ENCODE results near the gene TEX10. TPM values are rescaled to one million over a fixed set of nuclear protein-coding genes. Genes with fewer than 3 reads are reported as not detected.
"Not testable (repeated sequence)": the region's sequence is repeated elsewhere in the genome, so short reads cannot be mapped to it uniquely, and the experiment has no call there.

TEX10 gene
- total and polyA plus RNA-seq, 3 donors from 2014 or later: 45.3 to 47.4 (median 45.7) TPM

GRCh38 chr9:100340224-100340623, 12.5 kb downstream of the TEX10 start:
- DNase-seq: no peak
- no peak overlapping the region for H3K27ac ChIP-seq
- H3K4me3 ChIP-seq: no peak overlapping the region
- no peaks in the 10 kb centered on the region for H3K27me3 ChIP-seq
- H3K36me3 ChIP-seq (ENCODE audit: low read depth, missing control alignments): no peaks in the 10 kb centered on the region
- no peaks in the 10 kb centered on the region for H3K4me1 ChIP-seq
- H3K9me3 ChIP-seq: no peaks in the 10 kb centered on the region
- 94% methylated on average over 2 of the region's 2 CpGs for WGBS, 2 donors
- TF ChIP-seq CTCF (IDR thresholded peaks at IDR 0.05) (no peak), POLR2A (IDR thresholded peaks at IDR 0.05) (no peak)
- intact Hi-C loops (cut with DNase I; ENCODE audit: low total_unique reads): no loop called here

- H3K4me1 ChIP-seq; DNase-seq; H3K36me3 ChIP-seq (ENCODE audit: low read depth, missing control alignments); H3K27me3 ChIP-seq; intact Hi-C loops (cut with DNase I; ENCODE audit: low total_unique reads); H3K27ac ChIP-seq; H3K9me3 ChIP-seq; H3K4me3 ChIP-seq: not testable (repeated sequence)
- 95 to 98% methylated on average over 4 to 5 of the region's 5 CpGs for WGBS, 2 donors
Measured at GRCh38 chr9:100338736-100339135, 14.0 kb downstream of the TEX10 start.

- H3K4me3 ChIP-seq: no peak overlapping the region
- no peak for DNase-seq
- no peaks in the 10 kb centered on the region for H3K36me3 ChIP-seq (ENCODE audit: low read depth, missing control alignments)
- peaks cover 2% of the 10 kb centered on the region for H3K4me1 ChIP-seq
- no peaks in the 10 kb centered on the region for H3K9me3 ChIP-seq
- intact Hi-C loops (cut with DNase I; ENCODE audit: low total_unique reads): no loop called here
- no peaks in the 10 kb centered on the region for H3K27me3 ChIP-seq
- H3K27ac ChIP-seq: no peak overlapping the region
- TF ChIP-seq CTCF (IDR thresholded peaks at IDR 0.05): peak in 2 of 3 experiments; percentile 26 to 56
- no peak for TF ChIP-seq POLR2A (IDR thresholded peaks at IDR 0.05)
- 64 to 65% methylated on average over 4 of the region's 4 CpGs for WGBS, 2 donors
Measured at GRCh38 chr9:100324594-100325200, 28.0 kb downstream of the TEX10 start.

GRCh38 chr9:100322954-100323536, 29.7 kb downstream of the TEX10 start:
- 74 to 82% methylated on average over 3 of the region's 3 CpGs for WGBS, 2 donors
- TF ChIP-seq POLR2A (IDR thresholded peaks at IDR 0.05): no peak
- TF ChIP-seq CTCF (IDR thresholded peaks at IDR 0.05): peak in 2 of 3 experiments; percentile 57 to 71
- Histone ChIP-seq H3K36me3 (ENCODE audit: low read depth, missing control alignments) (no peaks in the 10 kb centered on the region), H3K9me3 (no peaks in the 10 kb centered on the region), H3K27me3 (no peaks in the 10 kb centered on the region), H3K27ac (no peak overlapping the region), H3K4me3 (no peak overlapping the region), H3K4me1 (no peaks in the 10 kb centered on the region)
- peak; percentile 52 for DNase-seq
- intact Hi-C loops (cut with DNase I; ENCODE audit: low total_unique reads): no loop called here

- no peak for DNase-seq
- H3K4me3 ChIP-seq: no peak overlapping the region
- H3K4me1 ChIP-seq: no peaks in the 10 kb centered on the region
- no peak overlapping the region for H3K27ac ChIP-seq
- 85 to 100% methylated on average over 1 of the region's 1 CpG for WGBS, 2 donors
- intact Hi-C loops (cut with DNase I; ENCODE audit: low total_unique reads): no loop called here
- H3K9me3 ChIP-seq: no peaks in the 10 kb centered on the region
- TF ChIP-seq CTCF (IDR thresholded peaks at IDR 0.05) (no peak), POLR2A (IDR thresholded peaks at IDR 0.05) (no peak)
- H3K27me3 ChIP-seq: no peaks in the 10 kb centered on the region
- H3K36me3 ChIP-seq (ENCODE audit: low read depth, missing control alignments): no peaks in the 10 kb centered on the region
Measured at GRCh38 chr9:100317706-100318105, 35.0 kb downstream of the TEX10 start.
